ENCODE measurements around the gene DERL2.
"Not testable (repeated sequence)": the region's sequence is repeated elsewhere in the genome, so short reads cannot be mapped to it uniquely, and the experiment has no call there.

DERL2 gene

DNA sequence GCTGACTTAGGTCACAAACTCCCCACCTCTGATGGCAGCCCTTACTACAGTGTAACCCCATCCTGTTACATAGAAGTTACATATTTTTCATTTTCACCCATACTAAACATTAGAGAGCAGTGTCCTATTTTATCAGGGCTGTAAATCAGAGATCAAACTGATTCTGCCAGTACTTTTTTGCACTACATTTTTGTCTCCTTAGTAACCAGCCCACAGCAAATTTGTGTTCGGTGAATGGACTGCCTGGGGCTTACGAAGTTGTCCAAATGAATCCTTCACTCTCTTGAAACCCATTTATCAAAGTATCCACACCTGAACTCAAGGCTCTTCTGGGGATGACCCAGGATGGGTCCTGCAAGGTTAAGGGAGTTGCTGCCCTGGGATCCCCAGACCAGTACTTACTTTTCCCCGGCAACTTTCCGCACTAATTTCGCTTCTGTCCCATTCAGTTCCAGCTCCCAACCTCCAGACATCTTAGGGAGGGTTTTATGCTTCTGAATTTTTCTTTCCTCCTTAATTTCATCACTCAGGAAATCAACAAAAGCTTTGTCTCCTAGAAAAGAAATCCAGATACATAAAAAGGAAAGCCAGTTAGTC, 48.2 kb downstream of the DERL2 start:
- DNase-seq (ENCODE audit: low spot score), result no peak
- TF ChIP-seq CTCF (IDR thresholded peaks at IDR 0.05; ENCODE audit: extremely low read depth, missing control alignments), result no peak

GRCh38 chr17:5435781-5436315, 50.1 kb downstream of the DERL2 start:
- not testable (repeated sequence) for DNase-seq (ENCODE audit: low spot score)

DNA sequence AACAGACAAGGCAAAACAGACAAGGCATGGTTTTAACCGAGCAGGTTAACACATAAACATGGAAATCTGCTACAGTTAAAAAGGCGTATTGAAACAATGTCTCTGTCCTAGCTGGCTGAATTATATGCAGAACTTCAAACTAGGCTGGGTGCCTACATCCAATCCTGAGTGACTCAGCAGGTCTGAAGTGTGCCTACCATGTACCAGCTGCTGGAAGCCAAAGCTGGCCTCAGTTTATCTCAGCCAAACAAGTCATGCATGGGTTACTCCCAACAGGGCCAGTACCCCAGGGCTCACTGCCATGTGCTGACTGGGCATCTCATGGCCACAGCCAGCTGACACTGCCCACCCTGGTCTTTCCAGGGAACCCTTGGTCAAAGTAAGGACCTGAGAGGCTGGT, 51.0 kb downstream of the DERL2 start:
- no peak for DNase-seq (ENCODE audit: low spot score)
- TF ChIP-seq CTCF (IDR thresholded peaks at IDR 0.05; ENCODE audit: extremely low read depth, missing control alignments), result no peak

DNA sequence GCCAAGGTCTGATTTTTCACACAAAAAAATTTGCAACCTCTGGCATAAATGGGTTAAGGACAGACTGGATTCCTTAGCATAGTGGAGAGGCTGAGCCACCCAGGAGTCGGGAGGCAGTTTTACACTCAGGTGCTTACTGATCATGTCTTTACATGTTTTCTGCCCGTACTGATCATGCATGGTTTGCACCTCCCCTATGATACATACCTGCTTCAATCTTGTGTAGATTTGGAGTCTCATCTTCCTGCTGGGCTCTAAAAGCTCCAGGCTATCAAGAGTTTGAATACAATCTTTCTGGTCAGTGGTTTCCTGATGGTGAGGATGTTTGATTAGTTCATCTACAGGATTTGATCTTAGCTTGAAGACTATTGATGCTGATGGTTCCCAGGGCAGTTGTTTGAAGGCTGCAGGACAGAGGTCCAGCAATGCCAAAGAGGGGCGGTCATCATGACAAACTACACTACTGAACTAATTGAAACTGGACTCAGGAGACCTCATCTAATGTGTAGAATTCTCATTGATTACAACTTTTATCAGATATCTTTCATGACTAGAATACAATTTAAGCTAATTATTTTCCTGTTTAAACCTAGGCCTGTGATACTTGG, 53.9 kb downstream of the DERL2 start:
- no peak for TF ChIP-seq CTCF (IDR thresholded peaks at IDR 0.05; ENCODE audit: extremely low read depth, missing control alignments)
- DNase-seq (ENCODE audit: low spot score), result no peak

- DNase-seq (ENCODE audit: low spot score), result not testable (repeated sequence)
These were observed 54.7 kb downstream of the DERL2 start for GRCh38 chr17:5431234-5431633.

DNA sequence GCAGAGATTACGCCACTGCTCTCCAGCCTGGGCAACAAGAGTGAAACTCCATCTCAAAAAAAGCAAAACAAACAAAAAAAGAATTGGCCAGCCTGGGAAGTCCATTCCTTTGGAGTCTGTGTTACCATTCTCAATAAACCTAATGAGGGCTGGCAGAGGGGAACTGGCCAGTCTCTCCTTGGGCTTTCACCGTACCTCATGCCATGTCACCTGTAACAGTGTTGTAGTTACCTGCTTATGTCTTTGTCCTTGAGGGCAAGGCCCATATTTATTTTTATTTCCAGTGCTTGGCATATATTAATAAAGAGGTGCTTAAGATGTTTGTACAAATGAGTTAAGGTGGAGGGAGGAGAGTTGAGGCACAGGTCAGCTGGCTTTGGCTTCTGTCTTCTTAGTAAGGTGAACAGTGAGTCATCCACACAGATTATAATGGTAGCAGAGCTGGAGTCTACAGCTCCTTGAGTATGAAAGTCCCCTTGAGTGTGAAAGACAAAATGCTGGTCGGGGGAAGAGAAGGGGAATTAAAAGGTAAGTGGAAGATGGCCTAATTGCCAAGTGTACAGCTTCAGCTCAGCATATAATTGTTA, 55.5 kb downstream of the DERL2 start:
- TF ChIP-seq CTCF (IDR thresholded peaks at IDR 0.05; ENCODE audit: extremely low read depth, missing control alignments), result no peak

DNA sequence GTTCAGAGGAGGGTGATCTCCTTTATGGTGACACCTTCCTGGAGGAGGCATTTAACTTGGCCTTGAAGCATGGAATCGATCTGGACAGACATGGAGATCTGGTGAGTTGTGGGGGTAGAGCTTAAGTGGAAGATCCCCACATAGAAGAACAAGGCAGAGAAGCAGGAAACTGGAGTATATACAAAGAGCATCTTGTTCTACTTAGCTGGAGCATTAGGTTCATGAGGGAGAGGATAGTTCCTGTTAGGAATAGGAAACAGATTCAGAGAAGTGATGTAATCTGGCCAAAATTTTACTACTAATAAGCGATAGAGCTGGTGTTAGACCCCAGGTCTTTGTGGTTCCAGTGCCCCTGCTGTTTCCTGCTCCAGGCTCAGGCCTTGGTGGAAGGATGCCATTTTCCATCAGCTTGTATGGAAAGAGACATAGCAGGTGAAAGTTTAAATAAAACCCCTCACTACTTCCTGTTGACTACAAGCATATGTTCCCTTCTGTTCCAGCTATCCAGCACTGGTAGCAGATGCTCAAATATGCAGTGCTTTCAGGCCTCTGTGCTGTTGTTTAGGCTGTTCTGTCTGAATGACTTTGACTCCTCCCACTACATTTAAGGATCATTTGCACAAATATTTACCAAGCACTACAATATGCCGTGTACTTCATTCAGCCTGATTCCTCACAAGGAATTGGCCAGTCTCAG, 56.6 kb downstream of the DERL2 start:
- TF ChIP-seq CTCF (IDR thresholded peaks at IDR 0.05; ENCODE audit: extremely low read depth, missing control alignments), result no peak
- DNase-seq (ENCODE audit: low spot score), result no peak

More for the DNA sequence above, 55.5 kb downstream of the DERL2 start:
- DNase-seq (ENCODE audit: low spot score), result no peak

- no peak for DNase-seq (ENCODE audit: low spot score)
- TF ChIP-seq CTCF (IDR thresholded peaks at IDR 0.05; ENCODE audit: extremely low read depth, missing control alignments), result no peak
These were observed 60.2 kb downstream of the DERL2 start for GRCh38 chr17:5425826-5426225.
